Omental fat pad (tissue), 4 donors: ENCODE measurements around the gene RNGTT. TPM values are rescaled to one million over a fixed set of nuclear protein-coding genes. Genes with fewer than 3 reads are reported as not detected.

Source experiments
- ATAC-seq: fragments of 150-250 bp; one replicate; pipeline ENCODE4 v1.9.1; 2016; ENCODE audit warnings: mild to moderate bottlenecking, moderate library complexity; ENCODE audit not compliant: low FRiP score
- DNase-seq: peaks from one replicate; pipeline ENCODE4 v3.0.0-alpha.2; 2019; ENCODE audit warnings: low spot score
- CTCF ChIP-seq, 3 donors: fragments of 450-650 bp; IDR thresholded peaks; one replicate each; pipeline ENCODE4 v1.5.1; 2016 to 2017; ENCODE audit warnings: antibody characterized with exemption in 3 of 3, mild to moderate bottlenecking in 3 of 3, moderate library complexity in 2 of 3
- total RNA-seq, 4 donors: library from RNA; depleted of rRNA; stranded (reverse); fragments of >200 nt; gene quantifications; one replicate each; pipeline ENCODE4 v1.1.0, GENCODE V29; 2016

RNGTT gene
- total RNA-seq, 4 donors from 2014 or later: 12.6 to 21.7 (median 17.7) TPM

GRCh38 chr6:88890860-88891845 lies 72.3 kb downstream of the RNGTT start:
- DNase-seq: no peak
- TF ChIP-seq CTCF (IDR thresholded peaks at IDR 0.05): no peak
- ATAC-seq: no peak

- no peak for ATAC-seq
- DNase-seq: no peak
- no peak for TF ChIP-seq CTCF (IDR thresholded peaks at IDR 0.05)
Observed at GRCh38 chr6:88890394-88890793, 73.0 kb downstream of the RNGTT start.

- ATAC-seq (no peak), DNase-seq (no peak)
- TF ChIP-seq CTCF (IDR thresholded peaks at IDR 0.05): no peak
Observed at GRCh38 chr6:88884361-88884760, 79.1 kb downstream of the RNGTT start.

- TF ChIP-seq CTCF (IDR thresholded peaks at IDR 0.05): no peak
- no peak for ATAC-seq
Observed at GRCh38 chr6:88882536-88882935, 80.9 kb downstream of the RNGTT start.

GRCh38 chr6:88881451-88881850 lies 82.0 kb downstream of the RNGTT start:
- no peak for DNase-seq

More at GRCh38 chr6:88882536-88882935, 80.9 kb downstream of the RNGTT start:
- DNase-seq: no peak

GRCh38 chr6:88880021-88880420 lies 83.4 kb downstream of the RNGTT start:
- no peak for ATAC-seq
- no peak for DNase-seq
- no peak for TF ChIP-seq CTCF (IDR thresholded peaks at IDR 0.05)

More at GRCh38 chr6:88881451-88881850, 82.0 kb downstream of the RNGTT start:
- TF ChIP-seq CTCF (IDR thresholded peaks at IDR 0.05): no peak
- ATAC-seq: no peak

GRCh38 chr6:88877893-88878292 lies 85.5 kb downstream of the RNGTT start:
- DNase-seq (no peak), ATAC-seq (no peak)
- TF ChIP-seq CTCF (IDR thresholded peaks at IDR 0.05): no peak
